ENCODE results near the gene GNA12. TPM values are rescaled to one million over a fixed set of nuclear protein-coding genes. Genes with fewer than 3 reads are reported as not detected.

Gene GNA12
- total RNA-seq, 2 experiments from 2014 or later, result 14.4 to 18.6 TPM

DNA sequence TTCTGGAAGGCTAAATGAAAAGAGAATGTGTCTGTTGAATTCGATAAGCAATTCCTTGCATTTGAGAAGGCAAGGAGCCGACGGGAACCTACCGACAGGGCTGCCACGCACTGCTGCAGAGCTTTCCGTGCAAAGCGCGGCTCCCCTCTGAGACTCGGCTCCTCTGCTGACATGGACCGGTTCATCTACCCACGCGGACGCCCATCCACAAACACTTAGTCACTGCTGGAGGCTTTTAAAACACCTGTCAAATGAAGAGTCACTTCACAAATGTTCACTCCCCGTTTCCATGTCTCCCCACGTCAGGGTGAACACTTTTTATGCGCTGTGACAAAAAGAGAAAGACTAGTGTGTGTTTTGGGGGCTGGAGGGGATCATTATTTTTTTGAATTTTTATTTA is 124.1 kb downstream of the GNA12 start:
- CTCF ChIA-PET, result interaction anchor here (2.2 to 15.9 kb wide), 3 partner anchors 10 to 51 kb away, joined by 19 to 317 read pairs (median 77); no protein-coding TSS in a partner anchor
- H3K4me1 Mint-ChIP-seq, result peaks cover 47% of the 10 kb centered on the region
- no peaks in the 10 kb centered on the region for H3K9me3 Mint-ChIP-seq (ENCODE audit: low read depth)
- H3K27ac Mint-ChIP-seq, result no peak overlapping the region
- no peak overlapping the region for H3K4me3 Mint-ChIP-seq
- ATAC-seq (no peak), DNase-seq (no peak)
- peaks cover 4% of the 10 kb centered on the region for H3K27me3 Mint-ChIP-seq
- peaks cover 4% of the 10 kb centered on the region for H3K36me3 Mint-ChIP-seq

DNA sequence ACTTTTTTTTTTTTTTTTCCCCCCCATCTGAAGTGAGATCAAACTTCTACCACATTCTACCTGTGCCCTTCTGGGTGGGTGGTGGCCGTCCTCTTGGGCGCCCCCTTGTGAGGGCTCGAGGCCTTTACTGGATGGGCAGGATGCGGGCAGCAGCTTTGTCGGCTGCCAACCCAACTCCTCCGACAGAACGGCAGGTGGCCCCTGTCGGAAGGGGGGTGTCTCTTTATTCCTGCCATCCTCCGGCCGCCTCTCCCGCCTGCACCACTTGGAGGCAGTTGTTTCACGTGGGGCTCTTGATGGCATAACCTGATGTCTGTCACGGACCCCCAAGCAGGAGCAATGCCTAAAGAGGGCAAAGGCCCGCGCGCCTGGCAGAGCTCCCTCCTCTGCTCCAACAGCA is 125.1 kb downstream of the GNA12 start:
- no peak overlapping the region for H3K4me3 Mint-ChIP-seq

DNA sequence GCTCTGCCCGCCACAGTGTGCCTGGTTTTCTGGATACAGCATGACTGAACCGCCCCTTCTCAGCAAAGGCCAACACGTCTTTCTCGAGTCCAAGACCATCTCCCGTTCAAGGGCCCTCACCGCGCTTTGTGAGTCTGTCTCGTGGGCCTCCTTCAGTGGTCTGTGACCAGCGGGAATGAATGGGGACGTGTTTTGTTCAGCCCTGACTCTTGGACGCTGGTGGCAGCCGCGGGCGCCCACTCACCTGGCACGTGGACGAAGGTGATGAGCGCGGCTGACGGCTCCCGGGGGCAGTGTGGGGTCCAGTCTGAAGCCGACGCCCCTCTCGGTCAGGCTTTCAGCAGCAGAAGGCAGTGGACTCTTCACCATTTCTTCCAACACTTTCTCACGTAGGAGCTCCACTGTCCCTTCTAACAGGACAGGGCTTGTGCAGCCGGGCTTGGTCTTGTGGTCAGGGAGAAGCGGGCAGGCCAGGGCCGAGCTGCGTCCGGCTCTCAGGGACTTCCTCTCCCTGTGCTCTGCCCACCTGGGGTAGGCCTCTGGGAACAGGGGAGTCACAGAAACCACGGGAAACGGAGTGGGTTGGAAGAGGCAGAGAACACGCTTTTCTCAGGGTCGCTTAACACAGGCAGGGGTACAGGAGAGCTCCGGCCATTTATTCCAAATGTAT is 125.7 kb downstream of the GNA12 start:
- H3K27ac Mint-ChIP-seq, result no peak overlapping the region

More for the DNA sequence above, 125.1 kb downstream of the GNA12 start:
- ATAC-seq (peak; percentile 61), DNase-seq (peak; percentile 74)
- Mint-ChIP-seq H3K9me3 (ENCODE audit: low read depth) (no peaks in the 10 kb centered on the region), H3K36me3 (peaks cover 4% of the 10 kb centered on the region), H3K27me3 (peaks cover 9% of the 10 kb centered on the region), H3K4me1 (peaks cover 55% of the 10 kb centered on the region), H3K27ac (no peak overlapping the region)
- CTCF ChIA-PET, result interaction anchor here (0.6 to 15.9 kb wide), 11 partner anchors 9 to 309 kb away, joined by 3 to 317 read pairs (median 4); partner anchors contain the start of gene TTYH3

DNA sequence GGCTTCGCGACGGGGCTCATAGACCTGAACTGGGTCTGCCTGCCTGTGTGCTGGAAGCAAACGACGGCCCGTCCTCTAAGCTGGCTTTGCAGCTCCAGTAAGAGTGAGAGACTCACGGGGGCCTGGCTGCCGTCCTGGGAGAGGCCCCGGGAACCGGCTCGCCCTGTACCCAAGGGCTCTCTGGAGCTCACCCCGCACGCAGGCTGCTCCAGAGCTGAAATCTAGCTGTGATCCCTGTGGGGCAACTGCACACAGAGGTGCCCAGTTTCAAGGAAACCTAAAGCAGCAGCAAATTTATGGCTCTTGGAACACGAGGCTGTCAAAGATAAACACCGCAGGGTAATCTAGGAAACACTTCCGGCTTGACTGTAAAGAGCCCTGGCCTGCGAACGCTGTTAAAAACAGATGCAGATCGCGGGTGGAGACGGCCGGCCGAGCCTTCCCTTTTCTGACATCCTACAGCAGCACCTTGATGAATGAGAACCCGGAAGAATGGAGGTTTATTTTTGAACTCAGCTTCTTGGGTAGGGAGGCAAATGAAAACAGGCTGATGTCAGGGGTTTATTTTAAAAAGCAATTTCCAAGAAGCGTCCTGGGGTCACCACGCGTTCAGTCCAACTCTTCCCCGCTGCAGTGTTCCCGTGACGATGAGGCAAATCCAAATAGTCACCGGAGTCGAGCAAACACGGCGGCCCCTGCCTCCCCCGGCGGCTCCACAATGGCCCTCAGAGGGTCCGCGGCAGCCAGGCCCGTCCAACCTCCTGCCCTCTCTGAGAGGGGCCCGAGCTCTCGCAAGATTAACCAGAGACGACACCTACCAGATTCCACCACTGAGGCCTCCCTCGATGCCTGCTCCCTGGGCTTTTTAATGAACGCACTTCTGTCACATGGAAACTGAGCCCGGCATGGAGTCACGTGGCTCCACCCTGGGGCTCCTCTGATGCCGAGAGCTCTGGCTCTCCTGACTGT is 126.5 kb downstream of the GNA12 start:
- Mint-ChIP-seq H3K27me3 (peaks cover 14% of the 10 kb centered on the region), H3K27ac (no peak overlapping the region), H3K36me3 (peaks cover 4% of the 10 kb centered on the region), H3K9me3 (ENCODE audit: low read depth) (no peaks in the 10 kb centered on the region), H3K4me3 (no peak overlapping the region), H3K4me1 (peaks cover 59% of the 10 kb centered on the region)
- CTCF ChIA-PET, result interaction anchor here (1.5 to 15.9 kb wide), 4 partner anchors 8 to 108 kb away, joined by 3 to 317 read pairs (median 48); no protein-coding TSS in a partner anchor
- ATAC-seq (no peak), DNase-seq (no peak)

More for the DNA sequence above, 125.7 kb downstream of the GNA12 start:
- no peak for DNase-seq
- Mint-ChIP-seq H3K4me3 (no peak overlapping the region), H3K27me3 (peaks cover 14% of the 10 kb centered on the region), H3K9me3 (ENCODE audit: low read depth) (no peaks in the 10 kb centered on the region), H3K36me3 (peaks cover 4% of the 10 kb centered on the region), H3K4me1 (peaks cover 59% of the 10 kb centered on the region)
- CTCF ChIA-PET, result interaction anchor here (0.7 to 15.9 kb wide), 10 partner anchors 9 to 309 kb away, joined by 3 to 317 read pairs (median 4); partner anchors contain the start of gene TTYH3
- ATAC-seq, result no peak

DNA sequence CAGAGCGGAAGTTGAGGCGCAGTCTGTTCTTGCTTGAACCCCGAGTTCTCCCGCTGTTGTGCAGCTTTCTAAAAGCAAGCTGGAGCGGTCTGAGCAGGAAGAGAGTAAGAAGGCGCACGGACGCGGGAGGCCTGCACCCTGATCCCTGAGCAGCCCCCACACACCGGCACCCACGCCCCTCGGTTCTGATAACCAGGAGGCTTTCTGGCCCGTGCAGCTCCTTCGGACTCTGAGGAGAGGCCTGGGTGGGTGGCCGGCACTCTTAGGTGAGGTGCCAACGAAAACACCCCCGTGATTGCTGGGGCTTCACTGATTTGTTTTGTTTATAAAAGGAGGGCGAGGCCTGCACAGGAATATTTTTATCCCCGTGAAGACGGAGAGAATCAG is 127.2 kb downstream of the GNA12 start:
- Mint-ChIP-seq H3K9me3 (ENCODE audit: low read depth) (no peaks in the 10 kb centered on the region), H3K36me3 (peaks cover 4% of the 10 kb centered on the region), H3K4me1 (peaks cover 59% of the 10 kb centered on the region), H3K27me3 (peaks cover 14% of the 10 kb centered on the region), H3K4me3 (no peak overlapping the region), H3K27ac (no peak overlapping the region)
- DNase-seq (no peak), ATAC-seq (no peak)
- CTCF ChIA-PET, result interaction anchor here (0.7 to 15.9 kb wide), 5 partner anchors 7 to 108 kb away, joined by 3 to 317 read pairs (median 7); no protein-coding TSS in a partner anchor

DNA sequence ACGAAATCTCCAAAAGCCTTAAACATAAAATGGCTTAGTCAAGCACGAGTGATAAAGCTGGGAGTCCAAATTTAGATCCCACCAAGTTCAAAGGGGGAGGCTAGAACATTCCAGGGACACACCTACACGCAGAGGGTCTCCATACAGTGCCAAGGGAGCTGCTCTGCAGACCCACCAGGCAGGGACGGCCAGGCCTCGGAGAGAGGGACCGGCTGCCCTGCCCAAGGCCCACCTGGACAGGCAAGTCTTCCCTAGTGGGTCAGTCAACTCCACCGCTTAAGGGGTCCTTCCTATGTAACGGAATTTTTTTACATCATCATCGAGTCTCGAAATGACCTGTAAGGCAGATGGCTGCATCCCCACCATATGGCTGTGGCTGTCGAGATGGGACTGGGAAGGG is 127.6 kb downstream of the GNA12 start:
- no peak overlapping the region for H3K27ac Mint-ChIP-seq
- peaks cover 62% of the 10 kb centered on the region for H3K4me1 Mint-ChIP-seq

DNA sequence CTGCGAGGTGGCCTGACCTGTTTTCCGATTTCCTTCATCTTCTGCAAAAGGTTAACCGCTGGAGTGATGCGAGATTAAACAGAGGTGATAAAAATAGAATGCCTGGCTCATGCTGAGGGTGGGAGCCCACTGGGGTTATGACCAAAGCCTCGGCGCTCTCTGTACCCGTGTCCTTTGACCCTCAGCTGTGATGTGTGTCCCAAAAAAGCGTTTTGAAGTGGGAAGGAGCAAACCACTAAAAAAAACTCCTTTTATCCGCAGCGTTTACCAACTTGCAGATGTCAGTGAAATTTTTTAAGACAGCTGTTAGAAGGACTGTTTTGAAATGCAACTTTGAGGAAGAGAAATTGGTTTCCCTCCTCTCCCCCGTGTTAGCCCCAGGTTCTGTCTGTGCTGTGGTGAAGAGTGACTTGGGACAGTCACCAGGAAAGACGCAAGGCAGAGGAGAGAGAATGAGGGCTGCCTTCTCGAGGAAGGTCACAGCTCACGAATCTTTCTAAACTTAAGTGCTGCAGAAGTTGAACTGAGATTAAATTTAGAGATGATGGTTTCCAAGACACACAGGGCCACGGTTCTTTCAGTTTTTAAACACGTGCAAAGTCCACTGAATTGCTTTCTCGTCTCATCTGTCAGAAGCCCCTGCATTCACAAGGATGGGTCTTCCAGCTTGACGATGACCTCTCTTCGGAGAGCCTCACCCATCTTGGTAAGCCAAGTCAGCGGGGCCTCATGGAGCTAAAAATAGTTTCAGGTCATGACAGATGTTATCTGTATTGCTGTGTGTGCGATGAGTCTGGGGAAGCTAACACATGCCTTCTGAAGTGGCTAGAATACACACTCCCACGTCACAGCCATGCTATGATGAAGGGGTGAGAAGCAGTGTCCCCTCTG is 128.5 kb downstream of the GNA12 start:
- DNase-seq (peak; percentile 60), ATAC-seq (peak; percentile 45)
- H3K36me3 Mint-ChIP-seq, result peaks cover 4% of the 10 kb centered on the region
- CTCF ChIA-PET, result interaction anchor here (1.3 to 15.9 kb wide), 3 partner anchors 17 to 47 kb away, joined by 3 to 317 read pairs (median 7); no protein-coding TSS in a partner anchor
- peaks cover 64% of the 10 kb centered on the region for H3K4me1 Mint-ChIP-seq
- peaks cover 14% of the 10 kb centered on the region for H3K27me3 Mint-ChIP-seq
- peak overlapping the region; percentile 22 for H3K27ac Mint-ChIP-seq
- no peak overlapping the region for H3K4me3 Mint-ChIP-seq
- no peaks in the 10 kb centered on the region for H3K9me3 Mint-ChIP-seq (ENCODE audit: low read depth)

More for the DNA sequence above, 127.6 kb downstream of the GNA12 start:
- Mint-ChIP-seq H3K4me3 (no peak overlapping the region), H3K36me3 (peaks cover 4% of the 10 kb centered on the region), H3K9me3 (ENCODE audit: low read depth) (no peaks in the 10 kb centered on the region), H3K27me3 (peaks cover 14% of the 10 kb centered on the region)
- ATAC-seq, result no peak
- no peak for DNase-seq
- CTCF ChIA-PET, result interaction anchor here (0.7 to 15.9 kb wide), 4 partner anchors 18 to 107 kb away, joined by 3 to 317 read pairs (median 5); no protein-coding TSS in a partner anchor

DNA sequence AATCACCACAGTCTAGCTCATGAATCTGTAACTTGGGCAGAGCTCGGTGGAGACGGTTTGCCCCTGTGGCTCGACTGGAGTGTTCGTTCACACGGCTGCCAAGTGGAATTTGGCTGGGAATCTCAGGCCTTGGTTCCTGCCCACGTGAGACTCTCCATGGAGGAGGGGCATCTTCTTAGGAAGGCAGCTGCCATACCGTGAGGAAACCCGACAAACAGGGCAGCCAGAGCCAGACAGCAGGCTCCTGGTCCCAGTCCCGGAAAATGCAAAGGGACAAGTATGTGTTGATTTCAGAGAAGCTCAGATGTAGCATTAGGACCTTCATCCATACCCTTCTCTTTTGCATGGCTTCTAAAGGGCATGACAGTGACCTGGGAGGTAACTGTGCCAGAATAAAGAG is 129.5 kb downstream of the GNA12 start:
- H3K27me3 Mint-ChIP-seq, result peaks cover 14% of the 10 kb centered on the region
- H3K36me3 Mint-ChIP-seq, result peaks cover 2% of the 10 kb centered on the region
- no peak overlapping the region for H3K4me3 Mint-ChIP-seq
- H3K4me1 Mint-ChIP-seq, result peaks cover 69% of the 10 kb centered on the region
- DNase-seq (no peak), ATAC-seq (no peak)
- no peaks in the 10 kb centered on the region for H3K9me3 Mint-ChIP-seq (ENCODE audit: low read depth)
- no peak overlapping the region for H3K27ac Mint-ChIP-seq
- CTCF ChIA-PET, result interaction anchor here (0.9 to 15.9 kb wide), 6 partner anchors 16 to 150 kb away, joined by 3 to 317 read pairs (median 6); no protein-coding TSS in a partner anchor

DNA sequence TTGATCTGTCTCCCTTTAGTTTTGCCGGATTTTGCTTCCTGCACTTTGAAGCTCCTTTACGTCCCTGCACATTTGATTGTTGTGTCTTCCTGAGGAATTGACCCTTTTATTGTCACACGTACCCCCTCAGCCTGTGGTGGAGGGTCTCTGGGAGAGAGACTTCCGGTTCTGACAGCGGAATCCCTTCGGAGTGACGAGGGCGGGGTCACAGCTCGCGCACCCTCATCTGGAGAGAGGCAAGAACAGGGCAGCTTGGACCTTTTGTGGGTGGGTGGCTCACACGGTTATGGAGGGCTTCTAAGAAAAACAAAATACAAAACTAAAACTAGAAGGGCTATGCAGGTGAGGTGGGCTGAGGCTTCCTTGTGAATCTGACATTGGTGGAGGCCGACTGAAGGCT is 130.1 kb downstream of the GNA12 start:
- no peak for DNase-seq
- ATAC-seq, result no peak
- H3K4me3 Mint-ChIP-seq, result no peak overlapping the region
- H3K4me1 Mint-ChIP-seq, result peaks cover 70% of the 10 kb centered on the region
- no peak overlapping the region for H3K27ac Mint-ChIP-seq
- CTCF ChIA-PET, result interaction anchor here (0.8 to 15.9 kb wide), 6 partner anchors 16 to 151 kb away, joined by 3 to 317 read pairs (median 8); no protein-coding TSS in a partner anchor
- no peaks in the 10 kb centered on the region for H3K9me3 Mint-ChIP-seq (ENCODE audit: low read depth)
- peaks cover 2% of the 10 kb centered on the region for H3K36me3 Mint-ChIP-seq
- peaks cover 14% of the 10 kb centered on the region for H3K27me3 Mint-ChIP-seq

DNA sequence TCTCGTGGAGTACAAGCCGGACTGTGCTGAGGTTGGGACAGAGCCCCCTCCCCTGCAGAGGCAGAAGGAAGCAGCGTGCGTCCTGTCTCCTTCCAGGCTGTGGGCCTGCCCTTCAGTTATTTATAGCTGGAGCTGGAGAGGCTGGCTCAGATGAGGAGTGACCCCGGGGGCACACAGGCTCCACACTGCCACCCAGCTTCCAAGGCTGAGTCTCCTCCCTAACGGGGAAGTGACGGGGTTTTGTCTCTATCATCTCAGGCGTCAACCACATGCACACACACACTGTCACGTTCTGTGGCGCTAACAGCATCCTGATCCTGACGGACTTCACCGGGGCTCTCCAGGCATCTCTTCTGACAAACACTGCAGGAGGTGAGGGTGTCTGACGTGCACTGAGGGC is 130.7 kb downstream of the GNA12 start:
- peaks cover 2% of the 10 kb centered on the region for H3K36me3 Mint-ChIP-seq
- H3K27ac Mint-ChIP-seq, result no peak overlapping the region
- CTCF ChIA-PET, result interaction anchor here (0.8 to 15.9 kb wide), 5 partner anchors 15 to 151 kb away, joined by 3 to 317 read pairs (median 9); no protein-coding TSS in a partner anchor
- DNase-seq (no peak), ATAC-seq (no peak)
- H3K9me3 Mint-ChIP-seq (ENCODE audit: low read depth), result no peaks in the 10 kb centered on the region
- peaks cover 65% of the 10 kb centered on the region for H3K4me1 Mint-ChIP-seq
- H3K4me3 Mint-ChIP-seq, result no peak overlapping the region
- peaks cover 14% of the 10 kb centered on the region for H3K27me3 Mint-ChIP-seq

DNA sequence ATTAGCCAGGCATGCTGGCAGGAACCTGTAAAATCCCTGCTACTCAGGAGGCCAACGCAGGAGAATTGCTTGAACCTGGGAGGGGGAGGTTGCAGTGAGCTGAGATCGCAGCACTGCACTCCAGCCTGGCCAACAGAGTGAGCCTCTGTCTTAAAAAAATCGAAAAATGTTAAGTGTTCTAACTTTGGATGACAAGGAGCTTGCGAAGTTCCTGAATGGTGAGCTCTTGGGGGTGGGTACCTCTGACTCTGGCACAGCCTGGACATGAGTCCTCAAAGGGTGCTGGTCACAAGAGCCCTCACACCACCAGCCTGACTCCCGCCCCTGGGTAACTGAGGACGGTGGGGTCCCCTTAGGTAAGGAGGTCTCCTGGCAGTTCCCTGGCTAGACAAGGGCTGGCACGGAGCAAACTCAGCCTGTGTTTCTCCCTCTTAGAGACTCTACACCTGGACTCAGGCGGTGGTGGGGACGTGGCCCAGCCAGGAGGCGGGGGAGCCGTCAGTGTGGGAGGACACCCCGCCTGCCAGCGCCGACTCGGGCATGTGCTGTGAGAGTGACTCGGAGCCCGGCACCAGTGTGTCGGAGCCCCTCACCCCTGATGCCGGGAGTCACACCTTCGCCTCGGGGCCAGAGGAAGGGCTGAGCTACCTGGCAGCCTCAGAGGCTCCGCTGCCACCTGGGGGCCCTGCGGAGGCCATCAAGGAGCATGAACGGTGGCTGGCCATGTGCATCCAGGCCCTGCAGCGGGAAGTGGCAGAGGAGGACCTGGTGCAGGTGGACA is 132.0 kb downstream of the GNA12 start:
- DNase-seq (no peak), ATAC-seq (no peak)
- peaks cover 58% of the 10 kb centered on the region for H3K4me1 Mint-ChIP-seq
- H3K27me3 Mint-ChIP-seq, result peaks cover 24% of the 10 kb centered on the region
- H3K27ac Mint-ChIP-seq, result no peak overlapping the region
- no peaks in the 10 kb centered on the region for H3K9me3 Mint-ChIP-seq (ENCODE audit: low read depth)
- peaks cover 2% of the 10 kb centered on the region for H3K36me3 Mint-ChIP-seq
- CTCF ChIA-PET, result interaction anchor here (1.3 to 15.9 kb wide), 11 partner anchors 9 to 185 kb away, joined by 3 to 317 read pairs (median 41); partner anchors contain the start of gene AMZ1
- H3K4me3 Mint-ChIP-seq, result no peak overlapping the region

Data from activated CD8-positive, alpha-beta memory T cell treated with anti-CD3 and anti-CD28 coated beads, Interleukin-2, amount 10 ng/mL, durations not matched to agents 7 days and 5 days (primary cell).